ENCODE measurements around the gene RNFT2. TPM values are rescaled to one million over a fixed set of nuclear protein-coding genes. Genes with fewer than 3 reads are reported as not detected.

Gene RNFT2
- total RNA-seq, 1 experiment from 2014 or later: 29.5 TPM

GRCh38 chr12:116864371-116865160 lies 126.5 kb downstream of the RNFT2 start:
- H3K4me1 Mint-ChIP-seq: peaks cover 4 to 7% of the 10 kb centered on the region in 2 experiments
- no peaks in the 10 kb centered on the region for H3K9me3 Mint-ChIP-seq
- H3K4me3 Mint-ChIP-seq: no peak overlapping the region

More at GRCh38 chr12:116864371-116865160, 126.5 kb downstream of the RNFT2 start:
- no peaks in the 10 kb centered on the region for H4K20me1 ChIP-seq (ENCODE audit: control insufficient read depth, insufficient read depth, insufficient read length)
- no peak overlapping the region for H3K9ac ChIP-seq (ENCODE audit: extremely low read depth, insufficient read length, low read length)
- no peak overlapping the region for H2AK5ac ChIP-seq (ENCODE audit: insufficient read length, low read length)
- no peaks in the 10 kb centered on the region for H3K27me3 ChIP-seq (ENCODE audit: insufficient read depth, low read length)
- H2BK12ac ChIP-seq (ENCODE audit: insufficient read length, low read depth, low read length): no peak overlapping the region
- Mint-ChIP-seq H3K36me3 (ENCODE audit: insufficient read depth in 1 of 3, low read depth in 3 of 3) (no peaks in the 10 kb centered on the region; a peak in 1 of 7 replicates), H3K27ac (peak overlapping the region in 1 of 3 experiments; percentile 42; a peak in 1 of 7 replicates), H3K27me3 (ENCODE audit: low read depth) (no peaks in the 10 kb centered on the region; the same call in 1 of the 2 replicates)
- H3K79me1 ChIP-seq (ENCODE audit: insufficient read depth, low read depth, low read length, poor library complexity, severe bottlenecking): no peaks in the 10 kb centered on the region
- H3K4me2 ChIP-seq (ENCODE audit: insufficient read depth, insufficient read length, low read length): no peak overlapping the region
- H2BK15ac ChIP-seq (ENCODE audit: low read depth, low read length): no peak overlapping the region
- no peak overlapping the region for H3K18ac ChIP-seq (ENCODE audit: insufficient read length, low read depth, low read length)
- no peaks in the 10 kb centered on the region for H3K23me2 ChIP-seq (ENCODE audit: insufficient read length, low read depth, low read length, poor library complexity, severe bottlenecking)
- H2AFZ ChIP-seq (ENCODE audit: low read length): no peak overlapping the region
- H3T11ph ChIP-seq (ENCODE audit: low read length): no peak overlapping the region
- no peak overlapping the region for H3K23ac ChIP-seq (ENCODE audit: insufficient read length, low read depth, low read length)
- no peak overlapping the region for H4K8ac ChIP-seq (replicated peaks; ENCODE audit: insufficient read length, low read depth, low read length)
- no peak overlapping the region for H2BK5ac ChIP-seq (ENCODE audit: insufficient read length, low read length)
- WGBS (ENCODE audit: extremely low coverage, insufficient read length, low lambda C conversion rate): no CpG with 5 or more reads among the region's 13 CpGs
- H3K9me3 ChIP-seq (ENCODE audit: control insufficient read depth, low read depth, low read length): no peaks in the 10 kb centered on the region
- H3K14ac ChIP-seq (ENCODE audit: insufficient read depth, low read length): no peak overlapping the region
- no peaks in the 10 kb centered on the region for H3K79me2 ChIP-seq (ENCODE audit: insufficient read depth, low read length)
- H3K27ac ChIP-seq (ENCODE audit: insufficient read length, low read depth, low read length): no peak overlapping the region
- no peak overlapping the region for H4K5ac ChIP-seq (ENCODE audit: insufficient read length, low read depth, low read length)
- no peaks in the 10 kb centered on the region for H3K4me1 ChIP-seq (ENCODE audit: insufficient read depth, low read length)
- no peak for TF ChIP-seq CTCF (conservative IDR thresholded peaks at IDR 0.05)
- no peak for DNase-seq
- no peak overlapping the region for H4K91ac ChIP-seq (ENCODE audit: insufficient read length, low read depth, low read length)
- no peak overlapping the region for H3K4ac ChIP-seq (ENCODE audit: low read depth, low read length)
- H2BK120ac ChIP-seq (ENCODE audit: low read depth, low read length, poor library complexity, severe bottlenecking): no peak overlapping the region
- H2BK20ac ChIP-seq (ENCODE audit: low read depth, low read length, poor library complexity, severe bottlenecking): no peak overlapping the region
- H3K56ac ChIP-seq (ENCODE audit: insufficient read length, low read depth, low read length): no peak overlapping the region

Measured in H9 (cell line).